Activated naive CD8-positive, alpha-beta T cell treated with anti-CD3 and anti-CD28 coated beads, Interleukin-2, amount 10 ng/mL, durations not matched to agents 7 days and 5 days (primary cell): ENCODE measurements around the gene IFRD1. TPM values are rescaled to one million over a fixed set of nuclear protein-coding genes. Genes with fewer than 3 reads are reported as not detected.
"Not testable (repeated sequence)": the region's sequence is repeated elsewhere in the genome, so short reads cannot be mapped to it uniquely, and the experiment has no call there.

Experiments
- ATAC-seq: fragments of 150-1000 bp; cut with Tn5 transposase; one replicate; pipeline ENCODE4 v1.10.0; 2021; ENCODE audit warnings: low read depth, moderate library complexity
- POLR2A ChIA-PET: fragments of 350-600 bp; sonication (Branson Sonifier 250); formaldehyde crosslinking; loops from one replicate; lab custom pipeline; 2021; ENCODE audit warnings: antibody characterized with exemption; lab: Charles Lee
- DNase-seq: peaks from one replicate; pipeline ENCODE4 v3.0.0; 2021
- H3K27ac Mint-ChIP-seq: one replicate; pipeline ENCODE4 v1.8.0; 2022; ENCODE audit warnings: mild to moderate bottlenecking, mixed read lengths
- H3K27me3 Mint-ChIP-seq: one replicate; pipeline ENCODE4 v1.8.0; 2022; ENCODE audit warnings: mild to moderate bottlenecking, moderate library complexity, mixed read lengths
- H3K36me3 Mint-ChIP-seq: one replicate; pipeline ENCODE4 v1.8.0; 2021; ENCODE audit warnings: mild to moderate bottlenecking, mixed read lengths
- H3K4me1 Mint-ChIP-seq: one replicate; pipeline ENCODE4 v1.8.0; 2021; ENCODE audit warnings: mixed read lengths
- H3K4me3 Mint-ChIP-seq: one replicate; pipeline ENCODE4 v1.8.0; 2022; ENCODE audit warnings: mild to moderate bottlenecking, moderate library complexity, mixed read lengths
- H3K9me3 Mint-ChIP-seq: one replicate; pipeline ENCODE4 v1.8.0; 2021; ENCODE audit warnings: mixed read lengths
- total RNA-seq, 2 experiments: library from RNA; stranded (reverse); gene quantifications; one replicate each; pipeline ENCODE4 v1.2.3, GENCODE V29; 2021

Gene IFRD1
- total RNA-seq, 2 experiments from 2014 or later = 38.7 to 39.2 TPM

GRCh38 chr7:112448891-112449290 is 1.4 kb upstream of the IFRD1 start:
- DNase-seq = no peak
- H3K4me1 Mint-ChIP-seq = peaks cover 33% of the 10 kb centered on the region
- POLR2A ChIA-PET = interaction anchor here (3.2 kb wide), 1 partner anchor 11 kb away, joined by 17 read pairs; no protein-coding TSS in a partner anchor
- H3K36me3 Mint-ChIP-seq = no peaks in the 10 kb centered on the region
- H3K9me3 Mint-ChIP-seq = no peaks in the 10 kb centered on the region
- peak overlapping the region; percentile 41 for H3K27ac Mint-ChIP-seq
- H3K4me3 Mint-ChIP-seq = peak overlapping the region; percentile 93
- H3K27me3 Mint-ChIP-seq = no peaks in the 10 kb centered on the region
- ATAC-seq = no peak

GRCh38 chr7:112449353-112449752 is 907 bp upstream of the IFRD1 start:
- Mint-ChIP-seq H3K4me3 (peak overlapping the region; percentile 93), H3K27ac (peak overlapping the region; percentile 95), H3K36me3 (no peaks in the 10 kb centered on the region), H3K4me1 (peaks cover 33% of the 10 kb centered on the region), H3K9me3 (no peaks in the 10 kb centered on the region), H3K27me3 (no peaks in the 10 kb centered on the region)
- DNase-seq (no peak), ATAC-seq (no peak)
- POLR2A ChIA-PET = interaction anchor here (0.9 to 3.2 kb wide), 5 partner anchors 10 to 491 kb away, joined by 3 to 21 read pairs (median 6); partner anchors contain the start of genes DOCK4 and ZNF277

GRCh38 chr7:112450807-112451761 is 824 bp downstream of the IFRD1 start:
- no peaks in the 10 kb centered on the region for H3K27me3 Mint-ChIP-seq
- H3K9me3 Mint-ChIP-seq = no peaks in the 10 kb centered on the region
- peak overlapping the region; percentile 95 for H3K27ac Mint-ChIP-seq
- POLR2A ChIA-PET = interaction anchor here (0.8 to 3.2 kb wide), 7 partner anchors 9 to 889 kb away, joined by 3 to 21 read pairs (median 6); partner anchors contain the start of genes DOCK4, IMMP2L, TMEM168 and ZNF277
- peak; percentile 84 for DNase-seq
- peak overlapping the region; percentile 93 for H3K4me3 Mint-ChIP-seq
- peaks cover 3% of the 10 kb centered on the region for H3K36me3 Mint-ChIP-seq
- peak; percentile 77 for ATAC-seq
- peaks cover 33% of the 10 kb centered on the region for H3K4me1 Mint-ChIP-seq

- POLR2A ChIA-PET = interaction anchor here (0.6 to 3.2 kb wide), 2 partner anchors 7 to 338 kb away, joined by 3 to 17 read pairs; partner anchors contain the start of gene TMEM168
These were observed 2.0 kb downstream of the IFRD1 start for GRCh38 chr7:112452102-112452888.

GRCh38 chr7:112453505-112454171 is 3.4 kb downstream of the IFRD1 start:
- H3K4me1 Mint-ChIP-seq = peaks cover 28% of the 10 kb centered on the region
- POLR2A ChIA-PET = no interaction called here
- H3K27ac Mint-ChIP-seq = no peak overlapping the region
- H3K4me3 Mint-ChIP-seq = no peak overlapping the region
- ATAC-seq (no peak), DNase-seq (no peak)
- H3K36me3 Mint-ChIP-seq = peaks cover 8% of the 10 kb centered on the region
- no peaks in the 10 kb centered on the region for H3K27me3 Mint-ChIP-seq
- H3K9me3 Mint-ChIP-seq = no peaks in the 10 kb centered on the region

More at GRCh38 chr7:112452102-112452888, 2.0 kb downstream of the IFRD1 start:
- Mint-ChIP-seq H3K9me3 (no peaks in the 10 kb centered on the region), H3K4me1 (peaks cover 29% of the 10 kb centered on the region), H3K36me3 (peaks cover 7% of the 10 kb centered on the region), H3K4me3 (peak overlapping the region; percentile 93), H3K27ac (peak overlapping the region; percentile 76), H3K27me3 (no peaks in the 10 kb centered on the region)
- ATAC-seq (no peak), DNase-seq (no peak)

- H3K27ac Mint-ChIP-seq, ATAC-seq, H3K9me3 Mint-ChIP-seq, H3K27me3 Mint-ChIP-seq, DNase-seq, H3K4me3 Mint-ChIP-seq, POLR2A ChIA-PET: not testable (repeated sequence)
- Mint-ChIP-seq H3K4me1 (peaks cover 22% of the 10 kb centered on the region), H3K36me3 (peaks cover 12% of the 10 kb centered on the region)
These were observed 3.9 kb downstream of the IFRD1 start for GRCh38 chr7:112454191-112454590.

GRCh38 chr7:112459645-112460044 is 9.4 kb downstream of the IFRD1 start:
- no peaks in the 10 kb centered on the region for H3K9me3 Mint-ChIP-seq
- DNase-seq (no peak), ATAC-seq (no peak)
- H3K27ac Mint-ChIP-seq = no peak overlapping the region
- no peaks in the 10 kb centered on the region for H3K4me1 Mint-ChIP-seq
- H3K36me3 Mint-ChIP-seq = peaks cover 25% of the 10 kb centered on the region
- no peaks in the 10 kb centered on the region for H3K27me3 Mint-ChIP-seq
- POLR2A ChIA-PET = interaction anchor here (3.7 kb wide), 1 partner anchor 9 kb away, joined by 17 read pairs; the partner anchor contains the start of gene IFRD1
- H3K4me3 Mint-ChIP-seq = no peak overlapping the region

- Mint-ChIP-seq H3K4me1 (no peaks in the 10 kb centered on the region), H3K27ac (no peak overlapping the region), H3K4me3 (no peak overlapping the region), H3K9me3 (no peaks in the 10 kb centered on the region), H3K36me3 (peaks cover 21% of the 10 kb centered on the region), H3K27me3 (no peaks in the 10 kb centered on the region)
- ATAC-seq (no peak), DNase-seq (no peak)
- POLR2A ChIA-PET = no interaction called here
These were observed 12.0 kb downstream of the IFRD1 start for GRCh38 chr7:112462236-112462635.

- DNase-seq = no peak
- Mint-ChIP-seq H3K4me3 (no peak overlapping the region), H3K4me1 (no peaks in the 10 kb centered on the region), H3K27ac (no peak overlapping the region), H3K36me3 (peaks cover 47% of the 10 kb centered on the region), H3K9me3 (no peaks in the 10 kb centered on the region), H3K27me3 (no peaks in the 10 kb centered on the region)
- no peak for ATAC-seq
- POLR2A ChIA-PET = no interaction called here
These were observed 17.6 kb downstream of the IFRD1 start for GRCh38 chr7:112467867-112468266.

- no peak overlapping the region for H3K27ac Mint-ChIP-seq
These were observed 19.9 kb downstream of the IFRD1 start for GRCh38 chr7:112470194-112470593.

GRCh38 chr7:112476390-112477052 is 26.3 kb downstream of the IFRD1 start:
- no peaks in the 10 kb centered on the region for H3K27me3 Mint-ChIP-seq
- POLR2A ChIA-PET = no interaction called here
- H3K36me3 Mint-ChIP-seq = peaks cover 34% of the 10 kb centered on the region
- no peak for DNase-seq
- ATAC-seq = no peak
- no peaks in the 10 kb centered on the region for H3K9me3 Mint-ChIP-seq
- no peak overlapping the region for H3K4me3 Mint-ChIP-seq
- H3K4me1 Mint-ChIP-seq = no peaks in the 10 kb centered on the region
- H3K27ac Mint-ChIP-seq = no peak overlapping the region

More at GRCh38 chr7:112470194-112470593, 19.9 kb downstream of the IFRD1 start:
- Mint-ChIP-seq H3K9me3 (no peaks in the 10 kb centered on the region), H3K36me3 (peaks cover 47% of the 10 kb centered on the region), H3K4me1 (no peaks in the 10 kb centered on the region), H3K4me3 (no peak overlapping the region), H3K27me3 (no peaks in the 10 kb centered on the region)
- ATAC-seq (no peak), DNase-seq (no peak)
- POLR2A ChIA-PET = no interaction called here

- H3K27me3 Mint-ChIP-seq = no peaks in the 10 kb centered on the region
- no peak overlapping the region for H3K27ac Mint-ChIP-seq
- DNase-seq = no peak
- peaks cover 6% of the 10 kb centered on the region for H3K4me1 Mint-ChIP-seq
- H3K4me3 Mint-ChIP-seq = no peak overlapping the region
- no peaks in the 10 kb centered on the region for H3K9me3 Mint-ChIP-seq
- no peak for ATAC-seq
- POLR2A ChIA-PET = no interaction called here
- H3K36me3 Mint-ChIP-seq = peaks cover 14% of the 10 kb centered on the region
These were observed 31.0 kb downstream of the IFRD1 start for GRCh38 chr7:112481121-112481736.
